ENCODE data around the gene NDUFA7. TPM values are rescaled to one million over a fixed set of nuclear protein-coding genes. Genes with fewer than 3 reads are reported as not detected.
A peak's percentile ranks its signal among the peaks of the same experiment; 100 is the strongest.

NDUFA7 gene
- total RNA-seq, 1 experiment from 2014 or later, result 73.0 TPM

- Histone ChIP-seq H3K4me1 (ENCODE audit: insufficient read depth, low read length) (no peaks in the 10 kb centered on the region), H3K27ac (ENCODE audit: insufficient read length, low read depth, low read length) (no peak overlapping the region)
- H3K27ac Mint-ChIP-seq, result peak overlapping the region in 2 of 3 experiments; percentile 12 to 97; a peak in 3 of 7 replicates
These were observed 1.4 kb upstream of the NDUFA7 start for GRCh38 chr19:8322638-8322997.

More at GRCh38 chr19:8322638-8322997, 1.4 kb upstream of the NDUFA7 start:
- H2BK12ac ChIP-seq (ENCODE audit: insufficient read length, low read depth, low read length), result no peak overlapping the region
- no peak overlapping the region for H2BK5ac ChIP-seq (ENCODE audit: insufficient read length, low read length)
- no peak overlapping the region for H2BK120ac ChIP-seq (ENCODE audit: low read depth, low read length, poor library complexity, severe bottlenecking)
- H3K79me2 ChIP-seq (ENCODE audit: insufficient read depth, low read length), result peaks cover 5% of the 10 kb centered on the region; the same call in 1 of the 2 replicates
- Mint-ChIP-seq H3K4me3 (peak overlapping the region; percentile 96 to 98), H3K27me3 (ENCODE audit: low read depth) (peaks cover 4% of the 10 kb centered on the region), H3K36me3 (ENCODE audit: insufficient read depth in 1 of 3, low read depth in 3 of 3) (peaks cover 14 to 31% (median 22%) of the 10 kb centered on the region in 3 experiments), H3K9me3 (peaks cover 0 to 3% of the 10 kb centered on the region in 2 experiments; a peak in 2 of 5 replicates), H3K4me1 (peaks cover 12 to 25% of the 10 kb centered on the region in 2 experiments)
- H3K23me2 ChIP-seq (ENCODE audit: insufficient read length, low read depth, low read length, poor library complexity, severe bottlenecking), result peaks cover 6% of the 10 kb centered on the region
- H3K79me1 ChIP-seq (ENCODE audit: insufficient read depth, low read depth, low read length, poor library complexity, severe bottlenecking), result no peaks in the 10 kb centered on the region
- H3K9ac ChIP-seq (ENCODE audit: extremely low read depth, insufficient read length, low read length), result peak overlapping the region; percentile 85
- TF ChIP-seq CTCF (conservative IDR thresholded peaks at IDR 0.05), result no peak
- H4K20me1 ChIP-seq (ENCODE audit: control insufficient read depth, insufficient read depth, insufficient read length), result no peaks in the 10 kb centered on the region
- no peaks in the 10 kb centered on the region for H3K9me3 ChIP-seq (ENCODE audit: control insufficient read depth, low read depth, low read length)
- H3K14ac ChIP-seq (ENCODE audit: insufficient read depth, low read length), result no peak overlapping the region; the same call in 1 of the 2 replicates
- no CpG with 5 or more reads among the region's 7 CpGs for WGBS (ENCODE audit: extremely low coverage, insufficient read length, low lambda C conversion rate)
- H3K23ac ChIP-seq (ENCODE audit: insufficient read length, low read depth, low read length), result no peak overlapping the region
- H2BK20ac ChIP-seq (ENCODE audit: low read depth, low read length, poor library complexity, severe bottlenecking), result no peak overlapping the region
- no peak for DNase-seq
- H4K91ac ChIP-seq (ENCODE audit: insufficient read length, low read depth, low read length), result no peak overlapping the region
- no peak overlapping the region for H3K4ac ChIP-seq (ENCODE audit: low read depth, low read length)
- H2AFZ ChIP-seq (ENCODE audit: low read length), result no peak overlapping the region
- no peak overlapping the region for H4K5ac ChIP-seq (ENCODE audit: insufficient read length, low read depth, low read length)
- no peak overlapping the region for H2AK5ac ChIP-seq (ENCODE audit: insufficient read length, low read length)
- no peak overlapping the region for H3K18ac ChIP-seq (ENCODE audit: insufficient read length, low read depth, low read length)
- no peak overlapping the region for H2BK15ac ChIP-seq (ENCODE audit: low read depth, low read length)
- no peak overlapping the region for H3K56ac ChIP-seq (ENCODE audit: insufficient read length, low read depth, low read length)
- no peak overlapping the region for H4K8ac ChIP-seq (replicated peaks; ENCODE audit: insufficient read length, low read depth, low read length)
- H3K27me3 ChIP-seq (ENCODE audit: insufficient read depth, low read length), result no peaks in the 10 kb centered on the region
- peak overlapping the region; percentile 39 for H3K4me2 ChIP-seq (ENCODE audit: insufficient read depth, insufficient read length, low read length)
- H3T11ph ChIP-seq (ENCODE audit: low read length), result no peak overlapping the region
